NCI-H1092 (cell line): ENCODE results near the gene KDM1B.
"Not testable (repeated sequence)": the region's sequence is repeated elsewhere in the genome, so short reads cannot be mapped to it uniquely, and the experiment has no call there.

ENCODE experiments used
- DNase-seq: peaks from one replicate; lab custom pipeline; 2025; lab: John Stamatoyannopoulos, UW

The KDM1B gene

DNA sequence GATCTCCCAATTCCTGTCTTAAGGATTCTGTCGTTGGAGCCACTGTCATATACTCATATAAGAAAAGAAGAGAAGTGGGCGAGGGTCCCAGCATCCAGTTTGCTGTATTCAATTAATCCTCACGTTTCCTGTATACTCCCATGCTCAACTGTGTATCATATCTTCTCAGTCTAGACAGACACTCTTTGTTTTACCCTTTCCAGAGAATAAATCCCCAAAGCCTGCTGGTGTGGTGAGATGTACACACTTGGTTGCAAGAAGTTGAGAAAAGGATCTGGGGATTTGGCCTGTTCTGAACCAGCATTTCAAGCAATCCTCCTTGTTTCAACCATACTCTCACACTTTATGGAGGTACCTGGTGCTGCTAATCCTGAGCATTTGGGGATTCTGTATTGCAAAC lies 3.4 kb upstream of the KDM1B start:
- DNase-seq, result no peak

DNA sequence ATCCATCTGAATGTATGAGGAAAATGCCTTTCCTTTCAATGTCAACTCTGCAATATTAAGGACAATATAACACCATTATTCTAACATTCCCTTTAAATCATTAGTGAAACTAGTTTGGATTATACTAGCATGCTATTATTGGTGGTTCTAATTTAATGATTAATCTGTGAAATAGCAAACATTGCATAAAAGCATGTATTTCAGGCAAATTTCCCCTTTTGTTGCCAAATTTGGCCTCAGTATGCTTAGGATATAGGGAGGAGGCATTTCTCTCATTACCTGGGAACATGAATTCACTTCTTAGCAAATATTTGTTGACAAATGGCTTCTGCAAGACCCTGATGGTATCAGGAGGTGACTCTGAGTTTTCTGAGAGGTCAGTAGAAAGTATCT lies 1.9 kb upstream of the KDM1B start:
- no peak for DNase-seq

- DNase-seq, result peak; percentile 93
Measured at GRCh38 chr6:18154507-18155149, 594 bp upstream of the KDM1B start, which contains the start of gene TPMT. Gene TPMT, minus strand, starts transcription at chr6:18155077. Its CDS starts 5,950 bp downstream, at chr6:18149127.

DNA sequence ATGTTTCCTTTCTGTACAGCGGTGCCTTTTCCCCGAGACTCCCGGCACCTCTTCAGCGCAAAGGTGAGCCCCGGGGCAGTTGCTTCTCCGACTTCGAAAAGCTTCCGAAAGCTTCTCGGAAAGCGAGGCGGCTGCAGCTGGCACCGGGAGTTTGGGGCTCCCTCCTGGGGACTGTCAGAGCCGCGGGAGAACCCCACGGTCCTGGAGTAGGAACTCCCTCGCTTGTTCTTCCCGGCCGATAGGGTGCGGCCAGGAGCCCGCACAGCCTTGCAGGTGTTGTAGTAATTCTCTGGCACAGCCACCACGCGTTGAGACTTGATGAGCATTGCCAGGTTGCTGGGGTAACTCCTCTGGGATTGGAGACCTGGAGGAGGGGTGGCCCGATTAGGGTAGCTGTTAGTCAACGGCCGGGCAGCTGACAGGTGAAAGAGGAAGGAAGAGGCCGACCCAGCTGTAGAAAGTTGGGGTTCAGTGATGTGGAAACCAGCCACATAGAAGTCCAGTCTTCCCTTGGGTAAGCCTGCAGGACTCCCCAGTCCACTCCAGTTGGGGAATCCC lies 721 bp downstream of the KDM1B start:
- peak; percentile 53 for DNase-seq

DNA sequence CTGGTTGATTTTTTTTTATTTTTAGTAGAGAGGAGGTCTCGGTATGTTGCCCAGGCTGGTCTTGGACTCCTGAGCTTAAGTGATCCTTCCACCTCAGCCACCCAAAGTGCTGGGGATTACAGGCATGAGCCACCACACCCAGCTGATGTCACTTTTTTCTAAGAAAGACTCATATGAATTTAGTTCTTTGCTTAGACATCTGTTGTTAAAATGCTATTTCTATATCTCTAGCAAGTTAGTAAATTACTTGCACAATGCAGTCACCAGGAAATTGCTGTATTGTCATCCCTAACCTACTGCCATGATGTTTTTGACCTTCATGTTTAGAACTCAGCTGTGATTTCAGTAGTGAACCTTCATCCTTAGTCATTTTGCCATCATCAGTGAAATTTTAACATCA lies 5.7 kb downstream of the KDM1B start:
- DNase-seq, result no peak

GRCh38 chr6:18161431-18161830 lies 6.2 kb downstream of the KDM1B start:
- no peak for DNase-seq

- DNase-seq, result no peak
Measured at GRCh38 chr6:18162401-18162800, 7.2 kb downstream of the KDM1B start.

- DNase-seq, result no peak
Measured at GRCh38 chr6:18165751-18166150, 10.5 kb downstream of the KDM1B start.

DNA sequence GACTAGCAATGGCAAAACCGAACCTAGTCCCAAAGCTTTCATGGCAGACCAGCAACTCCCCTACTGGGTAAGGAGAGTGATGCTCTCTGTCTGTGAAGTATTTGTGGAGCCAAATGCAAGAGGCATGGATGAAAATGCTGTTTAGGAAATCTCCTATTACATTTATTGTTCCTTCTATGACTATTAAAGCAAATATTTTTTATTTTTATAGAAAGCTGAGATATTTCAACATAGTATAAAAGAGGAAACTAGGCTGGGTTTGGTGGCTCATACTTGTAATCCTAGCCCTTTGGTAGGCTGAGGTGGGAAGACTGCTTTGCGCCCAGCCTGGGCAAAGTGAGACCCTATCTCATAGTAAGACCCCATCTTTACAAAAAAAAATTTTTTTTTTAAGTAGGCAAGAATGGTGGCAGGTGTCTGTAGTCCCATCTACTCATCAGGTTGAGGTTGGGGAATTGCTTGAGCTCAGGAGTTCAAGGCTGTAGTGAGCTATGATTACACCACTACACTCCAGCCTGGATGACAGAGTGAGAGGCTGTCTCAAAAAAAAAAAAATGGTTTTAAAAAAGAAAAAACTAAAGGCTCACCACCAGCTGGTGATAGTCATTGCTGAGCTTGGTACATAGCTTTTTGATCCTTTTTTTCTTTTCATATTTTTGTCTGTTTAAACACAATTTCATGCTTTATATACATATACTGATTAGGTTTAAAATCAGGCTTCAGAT lies 11.3 kb downstream of the KDM1B start:
- no peak for DNase-seq

DNA sequence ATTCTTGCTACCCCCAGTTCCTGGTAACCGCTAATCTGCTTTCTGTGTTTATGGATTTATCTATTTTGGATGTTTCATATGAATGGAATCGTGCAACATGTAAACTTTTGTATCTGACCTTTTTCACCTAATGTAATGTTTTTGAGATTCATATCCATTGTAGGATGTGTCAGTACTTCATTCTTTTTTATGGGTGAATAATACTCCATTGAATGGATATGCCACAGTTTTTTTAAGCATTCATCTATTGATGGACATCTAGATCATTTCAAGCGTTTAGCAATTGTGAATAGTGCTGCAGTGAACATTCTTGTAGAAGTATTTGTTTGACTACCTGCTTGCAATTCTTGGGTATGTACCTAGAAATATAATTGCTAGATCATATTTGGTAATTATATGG lies 13.0 kb downstream of the KDM1B start:
- DNase-seq, result no peak

DNA sequence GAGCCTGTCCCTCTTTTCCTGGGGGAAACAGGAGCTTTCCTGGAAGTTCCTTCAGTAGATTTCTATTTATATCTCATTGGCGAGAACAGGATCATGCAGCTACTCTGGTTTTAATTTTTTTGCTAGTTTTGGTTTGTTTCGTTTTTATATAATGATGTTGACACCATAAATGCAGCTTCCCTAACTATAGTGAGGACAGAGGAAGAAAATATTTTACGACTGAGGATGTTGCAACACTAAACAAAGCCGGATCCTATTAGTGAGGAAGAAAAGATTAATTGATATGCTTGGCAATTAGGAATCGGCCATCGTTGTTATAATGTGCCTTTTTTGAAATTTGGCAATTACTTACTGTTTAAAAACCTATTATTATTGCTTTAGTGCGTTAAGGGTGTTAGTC lies 16.6 kb downstream of the KDM1B start:
- no peak for DNase-seq

DNA sequence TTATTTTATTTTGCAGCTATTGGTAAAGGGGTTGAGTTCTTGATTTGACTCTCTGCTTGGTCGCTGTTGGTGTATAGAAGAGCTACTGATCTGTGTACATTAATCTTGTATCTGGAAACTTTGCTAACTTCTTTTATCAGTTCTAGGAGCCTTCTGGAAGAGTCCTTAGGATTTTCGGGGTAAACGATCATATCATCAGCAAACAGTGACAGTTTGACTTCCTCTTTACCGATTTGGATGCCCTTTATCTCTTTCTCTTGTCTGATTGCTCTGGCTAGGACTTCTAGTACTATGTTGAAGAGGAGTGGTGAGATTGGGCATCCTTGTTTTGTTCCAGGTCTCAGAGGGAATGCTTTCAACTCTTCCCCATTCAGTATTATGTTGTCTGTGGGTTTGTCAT lies 21.0 kb downstream of the KDM1B start:
- DNase-seq, result not testable (repeated sequence)

- DNase-seq, result no peak
Measured at GRCh38 chr6:18177286-18177965, 22.2 kb downstream of the KDM1B start.

DNA sequence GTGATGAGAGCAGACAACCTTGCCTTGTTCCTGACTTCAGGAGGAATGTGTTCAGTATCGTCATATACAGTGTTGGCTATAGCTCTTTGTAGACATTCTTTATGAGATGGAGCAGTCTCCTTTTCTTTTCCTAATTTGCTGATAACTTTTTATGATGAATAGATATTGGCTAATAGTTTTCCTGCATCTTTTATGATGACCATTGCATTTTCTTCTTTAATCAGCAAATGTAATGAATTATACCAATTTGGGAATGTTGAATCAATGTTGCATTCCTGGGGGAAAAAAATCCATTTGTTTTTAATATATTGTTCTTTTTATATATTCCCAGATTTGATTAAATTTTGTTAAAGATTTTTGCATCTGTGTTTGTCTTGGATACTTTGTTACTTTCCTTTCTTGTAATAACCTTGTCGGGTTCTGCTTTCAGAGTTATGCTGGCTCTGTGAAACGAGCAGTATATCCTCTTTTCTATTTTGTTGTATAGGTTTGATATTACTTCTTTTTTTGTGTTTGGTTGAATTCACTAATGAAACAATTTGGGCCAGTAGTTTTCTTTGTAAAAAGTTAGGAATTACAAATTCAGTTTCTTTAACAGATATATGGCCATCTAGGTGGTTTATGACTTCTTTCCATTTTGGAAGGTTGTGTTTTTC lies 23.9 kb downstream of the KDM1B start:
- no peak for DNase-seq

- no peak for DNase-seq
Measured at GRCh38 chr6:18179770-18180356, 24.6 kb downstream of the KDM1B start.

GRCh38 chr6:18182568-18182967 lies 27.3 kb downstream of the KDM1B start:
- DNase-seq, result no peak

GRCh38 chr6:18183766-18184165 lies 28.5 kb downstream of the KDM1B start:
- no peak for DNase-seq

DNA sequence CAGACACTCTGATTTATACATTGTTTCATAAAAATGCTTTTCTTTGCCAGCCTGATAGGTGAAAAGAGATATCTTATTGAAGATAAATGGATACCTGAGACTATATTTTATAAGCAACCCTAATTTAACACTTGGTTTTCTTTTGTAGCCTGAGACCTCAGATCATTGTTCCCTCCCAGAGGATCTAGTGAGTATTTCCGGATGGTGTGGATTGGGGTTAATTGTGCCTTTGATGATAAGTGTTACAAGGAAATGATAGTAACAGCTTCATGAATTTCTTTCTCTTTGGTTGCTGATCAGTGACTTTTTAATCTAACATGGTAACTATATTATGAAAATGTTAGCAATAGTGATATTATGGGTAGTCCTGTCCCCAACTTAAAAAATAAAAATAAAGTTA lies 30.4 kb downstream of the KDM1B start:
- DNase-seq, result no peak

GRCh38 chr6:18186033-18186432 lies 30.8 kb downstream of the KDM1B start:
- DNase-seq, result no peak

- no peak for DNase-seq
Measured at GRCh38 chr6:18186540-18187250, 31.5 kb downstream of the KDM1B start.

- DNase-seq, result no peak
Measured at GRCh38 chr6:18187701-18188100, 32.5 kb downstream of the KDM1B start.
